ENCODE measurements around the gene DDX51.

The DDX51 gene

DNA sequence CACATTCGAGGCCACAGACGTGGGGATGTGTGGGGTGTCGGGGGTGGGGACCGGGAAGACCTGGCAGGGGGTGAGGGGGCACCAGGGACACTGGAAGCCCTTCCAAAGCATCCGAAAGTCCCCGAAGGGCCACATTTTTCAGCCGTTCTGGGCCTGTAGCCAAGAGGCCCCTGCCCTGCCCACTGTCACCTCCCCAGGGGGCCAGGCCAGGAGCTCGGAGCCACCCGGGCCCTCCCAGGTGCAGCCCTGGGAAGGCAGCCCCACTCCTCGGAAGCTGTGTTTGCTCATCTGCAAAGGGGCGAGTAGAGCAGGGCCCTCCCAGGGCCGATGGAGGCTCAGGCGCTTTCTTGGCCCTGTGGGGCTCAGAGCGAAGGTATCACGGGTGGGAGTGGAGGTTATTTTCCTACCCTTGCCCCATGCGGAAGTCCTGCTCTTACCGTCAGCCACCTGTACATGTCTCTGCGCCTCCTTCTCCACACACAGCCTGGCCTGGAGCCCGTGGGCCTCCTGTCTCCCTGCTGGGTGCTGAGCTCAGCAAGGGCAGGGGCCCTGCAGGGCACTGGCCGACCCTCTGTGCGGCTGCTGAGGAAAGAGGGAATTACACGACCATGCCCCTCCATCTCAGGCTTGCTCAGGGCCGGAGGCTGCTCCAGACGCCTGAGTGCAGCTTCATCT is 27.3 kb upstream of the DDX51 start:
- no peaks in the 10 kb centered on the region for H3K36me3 ChIP-seq (ENCODE audit: control insufficient read depth, insufficient read depth, low read length)
- H3K27ac ChIP-seq (ENCODE audit: low read depth, low read length): no peak overlapping the region
- peaks cover 4% of the 10 kb centered on the region for H3K27me3 ChIP-seq (ENCODE audit: control insufficient read depth, insufficient read depth, low read length)
- no peaks in the 10 kb centered on the region for H3K4me1 ChIP-seq (ENCODE audit: control insufficient read depth, insufficient read depth, low read length)
- no peak overlapping the region for H3K9ac ChIP-seq (ENCODE audit: low read depth, low read length)
- no peaks in the 10 kb centered on the region for H3K9me3 ChIP-seq (ENCODE audit: control insufficient read depth, insufficient read depth, low read length)
- no peak overlapping the region for H3K4me3 ChIP-seq (ENCODE audit: low read depth, low read length)

DNA sequence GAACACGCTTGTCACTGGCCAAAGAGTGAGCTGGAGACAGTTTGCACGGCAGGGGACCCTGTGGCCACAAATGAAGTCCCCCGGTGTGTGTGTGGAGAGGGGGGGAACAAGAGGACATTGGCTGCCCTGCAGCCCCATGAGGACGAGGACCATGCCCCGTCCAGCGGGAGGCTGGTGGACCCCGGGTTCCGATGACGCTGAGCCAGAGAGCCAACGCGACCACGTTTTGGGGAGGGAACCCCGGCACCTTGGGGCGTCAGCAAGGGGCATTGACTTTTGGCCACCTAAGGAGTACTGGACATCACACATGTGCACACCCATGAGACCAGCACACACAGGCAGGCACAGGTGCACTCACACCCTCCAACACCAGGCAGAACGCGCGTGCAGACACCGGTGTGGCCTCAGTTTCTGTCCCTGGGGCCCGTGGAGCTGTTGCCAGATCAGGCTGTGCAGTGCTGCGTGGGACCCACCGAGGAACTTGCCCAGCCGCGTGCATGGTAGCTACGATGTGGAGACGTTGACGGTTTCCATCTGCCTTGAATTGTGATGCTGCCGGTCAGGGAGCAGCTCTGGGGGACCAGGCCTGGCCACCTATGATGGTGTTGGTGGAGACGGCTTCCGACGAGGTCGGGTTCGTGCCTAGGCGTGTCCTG is 26.6 kb upstream of the DDX51 start:
- H3K4me3 ChIP-seq (ENCODE audit: low read depth, low read length): no peak overlapping the region
- 0 out of 2 replicates have a peak, but pooled peaks cover 2% of the 10 kb centered on the region for H3K9me3 ChIP-seq (ENCODE audit: control insufficient read depth, insufficient read depth, low read length)
- no peak overlapping the region for H3K9ac ChIP-seq (ENCODE audit: low read depth, low read length)
- no peaks in the 10 kb centered on the region for H3K4me1 ChIP-seq (ENCODE audit: control insufficient read depth, insufficient read depth, low read length)
- H3K36me3 ChIP-seq (ENCODE audit: control insufficient read depth, insufficient read depth, low read length): no peaks in the 10 kb centered on the region
- H3K27me3 ChIP-seq (ENCODE audit: control insufficient read depth, insufficient read depth, low read length): peaks cover 4% of the 10 kb centered on the region; the same call in 1 of the 2 replicates
- H3K27ac ChIP-seq (ENCODE audit: low read depth, low read length): no peak overlapping the region

DNA sequence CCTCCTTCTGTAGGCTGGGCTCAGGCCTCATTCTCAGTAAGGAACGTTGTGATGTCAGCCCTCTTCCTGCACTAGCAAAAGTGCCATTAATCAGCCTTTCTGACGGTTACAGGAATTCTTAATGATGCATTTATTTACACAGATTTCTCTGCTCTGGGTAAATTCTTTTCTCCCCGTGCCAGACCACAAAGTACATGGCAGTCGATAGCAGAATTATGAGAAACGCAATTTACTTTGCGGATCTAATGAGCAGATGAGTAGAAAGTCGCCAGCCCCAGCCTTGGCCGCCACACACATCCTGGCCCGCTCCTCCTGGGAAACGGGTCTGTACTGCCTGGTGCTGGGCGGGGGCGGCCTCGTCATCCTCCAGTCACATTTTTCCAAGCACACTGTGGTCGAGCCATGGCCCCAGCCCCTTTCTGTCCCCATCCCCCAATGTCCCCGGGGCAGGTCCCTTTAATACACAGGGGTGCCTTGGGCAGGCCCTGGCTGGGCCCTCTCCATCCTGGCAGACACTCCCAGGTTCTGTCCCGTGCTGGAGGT is 26.0 kb upstream of the DDX51 start:
- no peak overlapping the region for H3K9ac ChIP-seq (ENCODE audit: low read depth, low read length)

DNA sequence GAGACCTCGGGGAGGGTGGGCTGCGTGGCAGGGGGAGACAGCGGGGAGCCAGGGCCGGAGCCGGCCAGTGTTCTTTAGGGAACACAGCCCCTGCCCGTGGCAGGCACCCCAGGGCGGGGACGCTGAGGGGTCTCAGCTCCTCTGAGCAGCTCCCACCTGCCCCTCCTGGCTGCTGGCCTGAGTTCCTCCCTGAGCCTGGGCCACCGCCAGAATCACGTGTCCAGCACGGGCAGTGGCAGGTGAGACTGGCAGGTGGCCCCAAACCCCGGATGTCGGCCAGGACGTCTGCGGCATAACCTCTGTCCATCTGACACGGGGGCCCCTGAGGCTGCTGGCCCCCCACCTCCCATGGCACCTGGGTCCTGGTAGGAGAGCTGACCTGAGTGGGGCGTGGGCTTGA is 25.3 kb upstream of the DDX51 start:
- Histone ChIP-seq H3K9ac (ENCODE audit: low read depth, low read length) (no peak overlapping the region), H3K4me1 (ENCODE audit: control insufficient read depth, insufficient read depth, low read length) (no peaks in the 10 kb centered on the region)

More for the DNA sequence above, 26.0 kb upstream of the DDX51 start:
- Histone ChIP-seq H3K27me3 (ENCODE audit: control insufficient read depth, insufficient read depth, low read length) (peaks cover 4% of the 10 kb centered on the region; the same call in 1 of the 2 replicates), H3K4me1 (ENCODE audit: control insufficient read depth, insufficient read depth, low read length) (no peaks in the 10 kb centered on the region), H3K36me3 (ENCODE audit: control insufficient read depth, insufficient read depth, low read length) (no peaks in the 10 kb centered on the region), H3K4me3 (ENCODE audit: low read depth, low read length) (no peak overlapping the region), H3K27ac (ENCODE audit: low read depth, low read length) (no peak overlapping the region), H3K9me3 (ENCODE audit: control insufficient read depth, insufficient read depth, low read length) (0 out of 2 replicates have a peak, but pooled peaks cover 3% of the 10 kb centered on the region)

GRCh38 chr12:132168311-132169031 is 24.4 kb upstream of the DDX51 start:
- Histone ChIP-seq H3K4me3 (ENCODE audit: low read depth, low read length) (no peak overlapping the region), H3K36me3 (ENCODE audit: control insufficient read depth, insufficient read depth, low read length) (no peaks in the 10 kb centered on the region), H3K9ac (ENCODE audit: low read depth, low read length) (no peak overlapping the region), H3K27me3 (ENCODE audit: control insufficient read depth, insufficient read depth, low read length) (peaks cover 11% of the 10 kb centered on the region), H3K27ac (ENCODE audit: low read depth, low read length) (no peak overlapping the region), H3K9me3 (ENCODE audit: control insufficient read depth, insufficient read depth, low read length) (0 out of 2 replicates have a peak, but pooled peaks cover 3% of the 10 kb centered on the region), H3K4me1 (ENCODE audit: control insufficient read depth, insufficient read depth, low read length) (no peaks in the 10 kb centered on the region)

More for the DNA sequence above, 25.3 kb upstream of the DDX51 start:
- Histone ChIP-seq H3K27me3 (ENCODE audit: control insufficient read depth, insufficient read depth, low read length) (peaks cover 4% of the 10 kb centered on the region; the same call in 1 of the 2 replicates), H3K4me3 (ENCODE audit: low read depth, low read length) (no peak overlapping the region), H3K27ac (ENCODE audit: low read depth, low read length) (no peak overlapping the region), H3K36me3 (ENCODE audit: control insufficient read depth, insufficient read depth, low read length) (no peaks in the 10 kb centered on the region), H3K9me3 (ENCODE audit: control insufficient read depth, insufficient read depth, low read length) (0 out of 2 replicates have a peak, but pooled peaks cover 3% of the 10 kb centered on the region)

GRCh38 chr12:132167611-132168310 is 23.6 kb upstream of the DDX51 start:
- no peak overlapping the region for H3K9ac ChIP-seq (ENCODE audit: low read depth, low read length)
- H3K4me3 ChIP-seq (ENCODE audit: low read depth, low read length): no peak overlapping the region
- 0 out of 2 replicates have a peak, but pooled peaks cover 3% of the 10 kb centered on the region for H3K9me3 ChIP-seq (ENCODE audit: control insufficient read depth, insufficient read depth, low read length)
- no peak overlapping the region for H3K27ac ChIP-seq (ENCODE audit: low read depth, low read length)
- H3K4me1 ChIP-seq (ENCODE audit: control insufficient read depth, insufficient read depth, low read length): no peaks in the 10 kb centered on the region
- no peaks in the 10 kb centered on the region for H3K36me3 ChIP-seq (ENCODE audit: control insufficient read depth, insufficient read depth, low read length)
- peaks cover 14% of the 10 kb centered on the region for H3K27me3 ChIP-seq (ENCODE audit: control insufficient read depth, insufficient read depth, low read length)

- Histone ChIP-seq H3K9ac (ENCODE audit: low read depth, low read length) (no peak overlapping the region), H3K27me3 (ENCODE audit: control insufficient read depth, insufficient read depth, low read length) (peaks cover 14% of the 10 kb centered on the region)
These were observed 22.9 kb upstream of the DDX51 start for GRCh38 chr12:132166801-132167591.

GRCh38 chr12:132166093-132166492 is 22.0 kb upstream of the DDX51 start:
- Histone ChIP-seq H3K27ac (ENCODE audit: low read depth, low read length) (no peak overlapping the region), H3K9ac (ENCODE audit: low read depth, low read length) (no peak overlapping the region), H3K4me3 (ENCODE audit: low read depth, low read length) (no peak overlapping the region), H3K9me3 (ENCODE audit: control insufficient read depth, insufficient read depth, low read length) (0 out of 2 replicates have a peak, but pooled peaks cover 3% of the 10 kb centered on the region), H3K4me1 (ENCODE audit: control insufficient read depth, insufficient read depth, low read length) (no peaks in the 10 kb centered on the region), H3K27me3 (ENCODE audit: control insufficient read depth, insufficient read depth, low read length) (peaks cover 14% of the 10 kb centered on the region), H3K36me3 (ENCODE audit: control insufficient read depth, insufficient read depth, low read length) (no peaks in the 10 kb centered on the region)

More at GRCh38 chr12:132166801-132167591, 22.9 kb upstream of the DDX51 start:
- Histone ChIP-seq H3K36me3 (ENCODE audit: control insufficient read depth, insufficient read depth, low read length) (no peaks in the 10 kb centered on the region), H3K9me3 (ENCODE audit: control insufficient read depth, insufficient read depth, low read length) (0 out of 2 replicates have a peak, but pooled peaks cover 3% of the 10 kb centered on the region), H3K4me1 (ENCODE audit: control insufficient read depth, insufficient read depth, low read length) (no peaks in the 10 kb centered on the region), H3K27ac (ENCODE audit: low read depth, low read length) (no peak overlapping the region), H3K4me3 (ENCODE audit: low read depth, low read length) (no peak overlapping the region)

- Histone ChIP-seq H3K36me3 (ENCODE audit: control insufficient read depth, insufficient read depth, low read length) (no peaks in the 10 kb centered on the region), H3K4me3 (ENCODE audit: low read depth, low read length) (no peak overlapping the region), H3K9ac (ENCODE audit: low read depth, low read length) (no peak overlapping the region), H3K4me1 (ENCODE audit: control insufficient read depth, insufficient read depth, low read length) (no peaks in the 10 kb centered on the region), H3K27ac (ENCODE audit: low read depth, low read length) (no peak overlapping the region), H3K9me3 (ENCODE audit: control insufficient read depth, insufficient read depth, low read length) (0 out of 2 replicates have a peak, but pooled peaks cover 3% of the 10 kb centered on the region), H3K27me3 (ENCODE audit: control insufficient read depth, insufficient read depth, low read length) (peaks cover 14% of the 10 kb centered on the region)
These were observed 21.5 kb upstream of the DDX51 start for GRCh38 chr12:132165584-132165983.

GRCh38 chr12:132164426-132164825 is 20.3 kb upstream of the DDX51 start:
- Histone ChIP-seq H3K4me3 (ENCODE audit: low read depth, low read length) (no peak overlapping the region), H3K27ac (ENCODE audit: low read depth, low read length) (no peak overlapping the region), H3K36me3 (ENCODE audit: control insufficient read depth, insufficient read depth, low read length) (no peaks in the 10 kb centered on the region), H3K9me3 (ENCODE audit: control insufficient read depth, insufficient read depth, low read length) (0 out of 2 replicates have a peak, but pooled peaks cover 3% of the 10 kb centered on the region), H3K4me1 (ENCODE audit: control insufficient read depth, insufficient read depth, low read length) (no peaks in the 10 kb centered on the region), H3K27me3 (ENCODE audit: control insufficient read depth, insufficient read depth, low read length) (peaks cover 11% of the 10 kb centered on the region), H3K9ac (ENCODE audit: low read depth, low read length) (no peak overlapping the region)
